Stimulated activated CD4-positive, alpha-beta T cell treated with anti-CD3 and anti-CD28 coated beads, Interleukin-4, amount 100 ng/mL, for 1 hour (primary cell): ENCODE measurements around the gene KRT16.
"Not testable (repeated sequence)": the region's sequence is repeated elsewhere in the genome, so short reads cannot be mapped to it uniquely, and the experiment has no call there.

ENCODE experiments used
- DNase-seq: peaks from one replicate; pipeline ENCODE4 v3.0.0-alpha.2; 2020

The KRT16 gene

DNA sequence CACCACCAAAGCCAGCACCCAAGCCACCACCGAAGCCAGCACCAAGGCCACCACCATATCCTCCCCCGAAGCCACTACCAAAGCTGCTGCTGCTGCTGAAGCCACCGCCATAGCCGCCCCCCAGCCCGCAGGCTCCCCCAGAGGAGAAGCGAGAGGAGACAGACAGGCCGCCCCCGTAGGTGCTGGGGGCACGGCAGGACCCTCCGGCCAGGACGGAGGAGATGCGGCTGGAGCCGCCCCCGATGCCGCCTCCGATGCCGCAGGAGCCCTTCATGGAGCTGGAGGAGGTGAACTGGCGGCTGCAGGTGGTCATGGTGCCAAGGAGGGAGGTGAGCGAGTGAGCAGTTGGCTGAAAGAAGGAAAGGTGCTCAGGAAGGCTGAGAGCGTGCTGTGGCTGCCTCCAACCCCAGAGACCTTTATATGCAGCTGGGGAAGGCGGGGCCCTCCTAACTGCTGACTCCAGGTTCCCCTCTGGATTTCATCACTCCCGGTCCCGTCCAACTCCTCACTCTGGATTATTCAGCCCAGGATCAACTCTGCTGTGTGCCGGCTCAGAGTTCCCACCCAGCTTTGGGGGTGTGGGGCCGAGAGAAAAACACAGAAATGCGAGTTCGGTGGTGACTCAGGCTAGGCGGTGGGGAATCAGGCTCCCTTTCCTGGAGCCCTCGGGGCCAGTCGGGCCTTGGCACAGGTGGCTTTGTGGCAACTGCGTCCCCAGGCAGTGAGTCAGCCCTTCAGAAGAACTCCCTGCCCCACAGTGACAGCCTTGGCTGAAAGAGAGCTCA is at the start of gene KRT16:
Gene KRT16 (minus strand): TSS at position 392 of the 785 bp plus-strand sequence. CDS start 79 bp downstream, at position 313.
- DNase-seq = not testable (repeated sequence)

DNA sequence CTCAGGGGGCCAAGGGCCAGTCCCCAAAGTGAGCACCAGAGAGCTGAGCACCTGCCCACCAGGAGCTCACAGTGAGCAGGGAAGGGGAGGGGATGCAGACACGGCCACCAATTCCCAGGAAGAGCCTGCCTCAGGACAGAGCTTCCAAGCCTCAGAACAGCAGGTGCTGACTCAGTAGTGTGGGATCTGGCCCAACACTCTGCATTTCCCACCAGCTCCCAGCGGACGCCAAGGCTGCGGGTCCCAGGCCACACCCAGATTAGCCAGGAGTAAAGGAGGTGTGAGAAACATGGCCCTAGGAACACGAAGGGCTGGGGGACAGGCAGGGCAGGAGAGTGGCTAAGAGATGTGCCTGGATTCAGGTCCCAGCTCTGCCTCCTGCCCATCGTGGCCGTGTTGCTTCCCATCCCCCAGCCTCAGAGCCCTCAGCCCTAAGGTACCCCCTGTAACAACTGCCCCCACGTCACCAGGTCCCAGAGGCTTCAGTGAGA is 47.7 kb upstream of the KRT16 start:
- no peak for DNase-seq

DNA sequence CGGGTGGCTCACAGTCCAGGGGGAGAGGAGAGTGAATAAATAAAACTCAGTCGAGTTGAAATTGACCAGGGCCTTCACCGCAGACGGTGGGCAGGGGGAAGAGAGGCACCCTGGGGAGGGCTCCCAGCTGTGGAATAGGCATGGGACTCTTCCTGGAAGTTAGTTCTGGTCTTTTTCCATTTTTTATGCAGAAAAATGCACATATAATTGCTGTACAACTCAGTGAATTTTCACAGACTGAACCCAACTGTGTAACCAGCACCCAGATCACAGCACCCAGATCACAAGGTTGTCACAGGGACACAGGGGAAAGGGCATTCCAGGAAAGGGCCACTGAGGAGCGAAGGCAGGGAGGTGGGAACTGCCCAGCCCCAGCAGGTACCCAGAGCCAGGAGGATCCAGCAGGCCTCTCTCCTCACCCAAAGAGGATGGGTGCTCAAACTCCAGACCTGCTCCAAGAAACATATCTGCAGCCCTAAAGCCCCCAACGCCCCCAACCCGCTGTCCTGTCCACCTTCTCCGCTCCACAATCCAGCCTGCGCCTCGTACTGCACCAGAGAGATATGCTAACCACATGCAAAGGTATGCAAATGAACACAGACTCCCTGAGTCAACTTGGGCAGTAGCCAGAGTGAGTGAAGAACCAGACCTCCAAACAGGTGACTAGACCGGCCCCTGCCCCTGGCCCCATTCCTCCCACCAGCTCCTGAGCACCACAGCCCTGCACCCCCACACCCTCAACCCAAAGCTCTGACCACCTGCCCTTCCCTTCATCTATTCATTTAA is 47.1 kb upstream of the KRT16 start:
- no peak for DNase-seq

DNA sequence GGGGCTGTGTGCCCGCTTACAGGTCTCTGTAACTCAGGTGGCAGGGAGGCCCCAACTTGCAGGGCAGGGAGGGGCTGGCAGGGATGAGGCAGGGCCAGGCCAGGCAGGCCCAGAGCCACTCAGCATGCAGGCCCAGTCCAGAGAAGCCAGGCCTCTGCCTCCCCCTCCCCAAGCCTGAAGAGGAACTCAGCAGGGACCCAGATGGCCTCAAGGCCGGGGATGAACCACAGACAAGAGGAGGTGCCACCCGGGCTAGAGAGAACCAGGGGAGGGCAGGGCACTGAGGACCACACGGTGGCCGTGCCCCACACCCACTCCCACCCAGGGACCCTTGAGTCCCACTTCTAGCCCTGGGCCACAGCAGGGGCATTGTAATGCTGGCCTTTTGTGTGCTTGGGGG is 46.3 kb upstream of the KRT16 start:
- no peak for DNase-seq

DNA sequence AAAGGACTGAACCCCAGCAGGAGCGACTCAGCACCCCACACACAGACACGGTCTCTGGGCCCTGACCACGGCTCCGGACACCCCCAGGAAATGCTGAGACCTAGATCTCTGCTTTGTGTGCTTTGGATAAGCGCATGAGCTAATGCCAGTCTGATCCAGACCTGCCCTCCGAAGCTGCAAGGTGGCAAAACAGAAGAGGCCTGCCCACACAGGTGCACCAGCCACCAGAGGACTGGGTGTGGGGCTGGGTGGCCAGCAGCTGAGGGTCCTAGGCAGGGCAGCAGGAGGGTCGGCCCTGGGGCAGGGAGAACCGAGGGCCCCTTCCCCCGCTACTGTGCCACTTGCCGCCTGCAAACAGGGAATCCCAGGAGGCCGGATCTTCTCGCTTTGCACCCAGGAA is 45.4 kb upstream of the KRT16 start:
- no peak for DNase-seq

DNA sequence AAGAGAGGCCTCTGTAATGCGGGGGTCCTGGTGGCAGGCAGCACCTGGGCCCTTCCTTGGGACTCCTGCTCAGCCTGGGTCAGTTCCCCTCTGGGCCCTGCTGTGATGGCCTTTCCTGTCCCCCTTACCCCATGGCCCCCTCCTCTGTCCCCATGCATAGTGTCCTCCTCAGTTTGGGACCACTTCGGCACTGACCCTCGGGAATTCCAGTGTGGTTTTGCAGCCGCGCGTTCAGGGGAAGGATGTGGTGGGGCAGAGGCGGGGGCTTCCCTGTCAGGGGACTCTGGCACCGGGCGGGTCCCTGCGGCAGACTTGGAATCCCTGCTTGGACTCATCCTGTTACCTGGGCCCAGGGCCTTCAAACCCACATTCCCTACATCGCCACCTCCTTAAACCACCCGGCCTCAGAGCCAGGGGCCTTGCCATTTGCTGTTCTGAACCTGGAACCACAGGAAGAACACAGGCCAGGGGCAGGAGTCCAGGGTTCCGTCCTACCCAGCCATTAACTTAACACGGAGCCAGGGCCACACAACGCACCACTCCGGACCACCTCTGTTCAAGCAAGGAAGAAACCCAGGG is 44.7 kb upstream of the KRT16 start:
- no peak for DNase-seq

DNA sequence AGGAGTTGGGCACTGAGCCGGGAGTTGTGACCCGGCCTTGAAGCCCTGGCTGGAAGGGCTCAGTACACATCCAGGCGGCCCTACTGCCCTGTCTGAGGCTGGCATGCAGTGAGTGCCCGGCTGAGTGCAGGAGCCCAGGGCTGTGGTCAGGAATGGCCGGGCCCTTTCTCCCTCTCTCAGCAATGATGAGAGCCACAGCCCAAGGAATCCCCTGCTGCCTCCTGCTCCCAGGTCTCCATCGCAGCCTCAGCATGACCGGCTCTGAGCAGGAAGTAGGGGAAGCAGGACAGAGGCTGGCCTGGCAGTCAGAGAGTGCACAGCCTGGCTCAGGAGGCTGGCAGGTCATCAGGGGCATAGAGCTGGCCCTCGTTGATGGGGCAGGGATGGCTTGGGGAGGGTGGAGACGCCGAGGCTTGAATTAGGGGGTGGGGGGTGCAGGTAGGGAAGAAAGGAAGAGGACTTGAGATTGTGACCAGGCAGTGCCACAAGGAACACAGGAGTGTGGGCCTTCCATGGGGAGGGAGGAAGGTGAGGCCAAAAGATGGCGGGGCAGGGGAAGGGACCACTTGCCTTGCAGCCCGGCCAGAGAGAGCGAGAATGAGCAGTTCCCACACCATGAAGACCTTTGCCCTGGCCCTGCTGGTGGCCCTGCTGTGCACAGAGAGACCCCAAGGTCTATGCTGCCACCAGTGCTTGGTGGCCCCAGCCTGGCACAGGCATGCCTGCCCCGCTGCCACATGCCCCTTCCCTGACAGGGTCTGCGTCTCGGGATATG is 43.9 kb upstream of the KRT16 start:
- no peak for DNase-seq

DNA sequence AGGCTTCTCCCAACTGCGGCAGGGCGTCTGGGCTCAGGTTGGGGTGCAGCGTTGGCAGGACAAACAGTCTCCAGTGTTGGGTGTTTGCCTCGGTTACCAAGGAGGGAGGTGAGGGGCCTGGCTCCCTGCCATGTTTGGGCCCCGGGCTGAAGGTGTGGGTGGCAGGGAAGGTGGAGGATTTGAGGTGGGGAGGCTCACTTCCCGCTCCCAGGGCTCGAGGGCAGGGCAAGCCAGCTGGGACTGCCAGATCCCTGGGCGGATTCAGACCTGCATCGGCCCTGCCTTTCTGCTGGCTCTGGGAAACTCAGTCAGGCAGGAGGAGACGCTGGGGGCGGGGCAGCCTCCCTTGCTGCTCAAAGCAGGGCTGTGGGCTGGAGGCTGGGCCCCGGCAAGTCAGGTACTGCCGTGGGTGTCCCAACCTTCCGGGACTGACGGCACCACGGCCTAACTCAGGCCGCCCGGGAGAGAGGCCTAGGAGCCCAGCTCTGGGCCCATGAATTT is 43.1 kb upstream of the KRT16 start:
- DNase-seq = no peak

DNA sequence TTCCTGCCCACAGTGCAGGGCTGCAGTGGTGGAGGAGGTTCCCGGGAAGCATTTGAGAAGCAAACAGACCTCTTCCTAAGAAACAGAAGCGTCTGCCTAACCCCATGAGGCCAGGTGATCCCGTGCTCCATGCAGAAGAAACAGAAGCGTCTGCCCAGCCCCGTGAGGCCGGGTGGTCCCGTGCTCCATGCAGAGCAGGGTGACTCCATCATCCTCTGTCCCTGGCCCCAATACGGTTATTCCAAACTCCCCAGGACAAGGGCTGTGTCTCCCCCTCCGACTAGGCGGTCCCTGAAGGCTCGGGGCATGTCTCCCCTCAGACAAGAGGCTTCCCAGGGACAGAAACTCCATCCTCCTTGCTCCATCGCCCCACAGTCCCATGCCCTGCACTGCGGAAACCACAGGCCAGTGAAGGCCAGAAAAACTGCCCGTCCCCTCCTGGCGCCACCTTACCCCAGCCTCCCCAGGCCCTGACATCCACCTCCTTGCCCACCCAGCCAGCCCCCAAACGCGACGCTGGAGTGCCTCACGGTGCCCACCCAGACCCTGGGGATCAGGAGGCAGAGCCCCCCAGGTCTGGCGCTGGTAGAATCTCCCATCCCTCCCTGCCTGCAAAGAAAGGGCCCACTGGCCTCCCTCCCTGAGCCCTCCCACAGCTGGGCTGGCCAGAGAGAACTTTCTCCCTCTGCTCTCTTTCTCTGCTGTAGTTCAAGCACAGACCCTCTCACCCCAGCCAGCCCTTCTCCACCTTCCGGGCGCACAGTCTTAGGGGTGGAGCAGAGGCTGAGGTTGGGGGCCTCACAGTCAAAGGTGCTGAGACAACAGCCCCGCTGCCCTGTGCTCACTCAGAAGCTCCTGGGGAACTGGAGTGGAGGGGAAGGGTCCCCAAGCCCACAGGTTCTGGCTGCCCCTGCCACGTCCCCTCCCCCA is 42.4 kb upstream of the KRT16 start:
- no peak for DNase-seq

DNA sequence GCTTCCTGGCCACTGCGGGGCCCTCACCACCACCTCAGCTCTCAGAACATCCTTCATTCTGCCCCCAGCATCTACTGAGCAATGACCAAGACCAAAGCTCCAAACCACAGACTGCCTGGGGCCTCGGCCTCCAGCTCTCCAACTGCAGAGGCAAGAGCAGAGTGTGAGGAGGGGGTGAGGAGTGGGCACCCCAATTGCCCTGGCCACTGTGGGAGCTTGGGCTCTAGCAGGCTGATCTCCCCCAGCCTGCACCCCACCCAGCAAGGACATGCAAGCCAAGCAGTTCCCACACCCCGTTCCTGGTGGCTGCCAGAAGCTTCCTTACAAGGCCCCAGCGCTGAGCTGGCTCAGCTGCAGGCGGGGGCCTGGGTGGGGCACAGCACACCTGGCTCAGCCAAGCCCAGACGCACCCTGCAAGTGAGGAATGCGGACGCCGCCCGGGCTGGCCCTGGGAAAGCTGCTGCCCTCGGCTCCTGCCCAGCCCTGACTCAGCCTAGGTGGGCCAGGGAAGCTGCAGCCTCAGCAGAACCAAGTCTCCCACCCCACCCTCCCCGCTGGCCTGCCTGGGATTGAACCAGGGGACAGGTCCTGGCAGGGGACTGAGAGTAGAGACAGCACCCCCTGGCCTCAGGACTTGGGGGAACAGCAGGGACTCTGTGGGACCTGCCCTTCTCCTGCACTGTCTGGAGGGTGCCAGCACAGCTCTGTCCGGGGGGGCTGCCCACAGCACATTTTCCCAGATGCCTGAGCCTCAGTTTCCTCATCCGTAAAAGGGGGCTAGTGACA is 41.5 kb upstream of the KRT16 start:
- no peak for DNase-seq

DNA sequence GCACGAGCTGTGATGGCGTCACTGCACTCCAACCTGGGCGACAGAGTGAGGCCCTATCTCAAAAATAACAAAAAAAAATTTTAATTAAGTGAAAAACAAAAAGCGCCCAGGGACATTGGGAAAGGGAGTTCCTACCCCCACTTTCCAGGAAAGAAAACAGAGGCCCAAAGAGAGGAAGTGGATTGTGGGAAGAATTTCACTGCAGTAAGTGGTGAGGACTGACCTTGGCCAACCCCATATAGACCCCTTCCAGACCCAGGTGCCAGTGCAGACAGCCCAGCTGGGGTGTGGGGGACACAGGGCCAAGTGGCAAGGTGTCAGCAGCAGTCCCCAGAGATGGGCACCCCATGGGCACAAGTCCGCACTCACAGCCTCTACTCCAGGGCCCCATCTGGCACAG is 40.9 kb upstream of the KRT16 start:
- DNase-seq = no peak

DNA sequence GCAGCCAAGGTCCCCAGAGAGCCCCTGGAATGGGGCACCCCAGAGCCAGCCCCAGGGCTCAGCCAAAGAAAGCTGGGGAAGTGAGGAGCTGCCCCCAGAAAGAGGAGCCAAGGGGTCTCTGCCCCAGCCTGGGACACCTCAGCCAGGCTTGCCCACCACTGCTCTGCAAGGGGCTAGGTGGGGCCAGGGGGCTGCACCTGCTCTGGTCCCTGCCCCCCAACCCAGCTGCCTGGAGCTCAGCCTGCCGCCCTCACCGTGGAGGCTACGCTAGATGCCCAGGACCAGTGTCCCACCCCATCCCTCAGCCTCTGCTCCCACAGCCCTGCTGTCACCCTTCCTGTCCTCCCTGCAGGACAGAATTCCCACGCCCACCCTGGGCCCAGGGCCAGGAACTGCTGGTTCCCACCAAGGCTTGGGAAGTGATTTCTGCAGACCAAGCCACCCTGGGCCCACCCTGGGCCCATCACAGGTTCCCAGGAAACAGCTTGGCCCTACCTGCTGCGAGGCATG is 39.9 kb upstream of the KRT16 start:
- DNase-seq = no peak

DNA sequence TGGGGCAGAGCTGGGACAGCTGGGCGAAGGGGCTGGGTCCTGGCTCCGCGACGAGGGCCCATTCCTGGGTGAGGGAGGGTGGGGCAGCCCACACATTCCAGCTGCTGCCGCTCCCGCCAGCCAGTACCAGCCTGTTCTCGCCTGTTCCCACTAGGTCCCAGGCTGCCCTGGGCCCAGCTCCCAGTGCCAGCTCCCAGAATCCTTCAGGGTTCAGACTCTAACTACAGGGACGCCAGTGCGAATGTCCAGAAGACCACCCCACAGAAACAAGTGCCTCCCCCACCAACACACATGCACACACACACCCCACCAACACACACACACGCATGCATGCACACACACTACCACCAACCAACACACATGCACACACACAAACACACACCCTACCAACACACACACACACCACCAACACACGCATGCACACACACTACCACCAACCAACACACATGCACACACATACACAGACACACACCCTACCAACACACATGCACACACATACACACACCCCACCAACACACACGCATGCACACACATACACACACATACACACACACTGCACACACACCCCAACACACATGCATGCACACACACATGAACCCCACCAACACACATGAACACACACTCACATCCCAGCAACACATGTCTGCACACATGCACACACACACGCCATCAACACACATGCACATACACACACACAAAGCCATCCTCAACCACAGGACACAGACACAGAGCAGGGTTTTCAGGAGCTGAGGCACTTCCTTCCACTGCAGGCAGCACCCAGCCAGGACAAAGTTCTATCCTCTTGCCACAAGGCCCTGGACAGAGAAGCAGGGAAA is 39.3 kb upstream of the KRT16 start:
- DNase-seq = no peak

DNA sequence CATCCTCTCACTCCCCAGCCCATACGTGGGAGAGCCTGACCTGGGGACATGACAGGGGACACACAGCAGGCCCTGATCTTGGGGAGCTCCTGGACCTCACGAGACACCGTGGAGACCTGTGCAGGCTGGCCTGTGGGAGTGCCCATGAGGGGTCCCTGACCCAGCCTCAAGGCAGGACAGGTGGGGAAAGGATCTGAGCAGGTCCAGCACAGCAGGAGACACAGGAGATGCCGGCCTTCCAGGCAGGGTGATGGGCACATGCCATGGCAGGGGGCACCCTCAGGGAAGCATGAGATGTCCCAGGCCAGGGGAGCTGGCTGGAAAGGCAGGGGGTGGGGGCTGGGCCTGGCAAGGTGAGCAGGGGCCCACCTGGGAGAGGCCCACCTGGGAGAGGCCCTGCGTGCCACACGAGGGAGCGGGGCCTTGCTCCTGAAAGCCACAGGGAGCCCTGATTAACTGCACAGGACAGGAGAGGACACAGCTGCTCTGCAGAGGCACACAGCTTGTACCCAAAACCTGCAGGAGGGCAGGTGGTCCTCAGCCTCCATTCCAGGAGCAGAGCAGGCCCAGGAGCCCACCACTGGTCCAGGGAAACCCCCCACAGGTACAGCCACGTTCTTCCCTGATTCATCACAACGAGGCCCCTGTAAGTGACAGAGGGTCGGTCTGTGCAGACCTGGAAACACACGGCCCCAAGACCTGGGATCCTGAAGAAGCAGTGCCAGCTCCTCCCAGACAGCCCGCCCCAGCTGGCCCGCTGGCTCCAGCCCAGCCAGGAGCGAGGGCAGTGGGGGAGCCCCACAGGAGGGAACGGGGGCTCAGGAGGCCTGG is 38.4 kb upstream of the KRT16 start:
- DNase-seq = no peak

DNA sequence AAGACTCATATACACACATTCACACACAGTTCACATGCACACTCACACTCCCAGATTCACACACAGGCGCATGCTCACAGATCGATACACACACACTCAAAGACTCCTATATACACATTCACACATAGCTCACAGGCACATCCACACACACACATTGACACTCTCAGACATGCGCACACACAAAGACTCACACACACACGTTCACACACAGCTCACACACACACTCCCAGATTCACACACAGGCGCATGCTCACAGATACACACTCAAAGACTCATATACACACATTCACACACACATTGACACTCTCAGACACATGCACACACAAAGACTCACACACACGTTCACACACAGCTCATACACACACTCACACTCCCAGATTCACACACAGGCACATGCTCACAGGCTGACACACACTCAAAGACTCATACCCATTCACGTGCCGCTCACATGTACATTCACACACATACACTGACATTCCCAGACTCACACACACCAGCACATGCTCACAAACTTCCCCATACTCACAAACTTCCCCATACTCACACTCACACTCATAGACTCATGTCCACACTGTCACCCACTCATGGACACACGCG is 37.5 kb upstream of the KRT16 start:
- DNase-seq = no peak

DNA sequence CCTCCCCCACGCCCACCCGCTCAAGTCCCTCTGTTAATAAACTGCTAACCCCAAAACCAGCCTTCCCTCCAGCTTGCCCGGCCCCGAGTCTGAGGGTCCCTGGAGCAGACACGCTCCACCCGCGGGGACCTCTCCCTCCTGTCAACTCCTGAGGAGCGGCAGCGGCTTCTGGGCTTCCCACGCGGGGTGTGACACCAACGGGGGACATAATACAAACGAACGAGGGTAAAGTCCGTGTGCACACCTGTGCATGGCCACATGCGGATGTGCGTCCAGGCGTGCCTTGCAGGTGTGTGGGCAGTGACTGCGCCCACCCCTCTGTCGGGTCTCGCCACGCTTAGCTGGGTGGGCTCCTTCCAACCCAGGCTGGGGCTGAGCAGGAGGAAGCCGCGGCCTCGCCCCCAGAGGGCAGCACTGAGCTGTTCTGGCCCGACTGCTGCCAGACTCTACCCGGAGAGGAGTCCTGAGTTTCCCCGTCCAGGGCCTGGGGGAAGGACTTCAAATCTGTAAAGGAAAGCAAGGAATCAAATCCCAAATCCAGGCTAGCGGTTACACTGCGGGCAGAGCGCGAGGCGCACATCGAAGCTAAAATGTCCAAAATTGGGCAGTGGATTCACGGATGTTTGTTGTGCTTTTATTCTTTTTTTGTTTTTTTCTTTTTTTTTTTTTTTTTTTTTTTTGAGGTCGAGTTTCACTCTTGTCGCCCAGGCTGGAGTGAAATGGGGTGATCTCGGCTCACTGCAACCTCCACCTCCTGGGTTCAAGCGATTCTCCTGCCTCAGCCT is 36.0 kb upstream of the KRT16 start:
- DNase-seq = peak; percentile 88

DNA sequence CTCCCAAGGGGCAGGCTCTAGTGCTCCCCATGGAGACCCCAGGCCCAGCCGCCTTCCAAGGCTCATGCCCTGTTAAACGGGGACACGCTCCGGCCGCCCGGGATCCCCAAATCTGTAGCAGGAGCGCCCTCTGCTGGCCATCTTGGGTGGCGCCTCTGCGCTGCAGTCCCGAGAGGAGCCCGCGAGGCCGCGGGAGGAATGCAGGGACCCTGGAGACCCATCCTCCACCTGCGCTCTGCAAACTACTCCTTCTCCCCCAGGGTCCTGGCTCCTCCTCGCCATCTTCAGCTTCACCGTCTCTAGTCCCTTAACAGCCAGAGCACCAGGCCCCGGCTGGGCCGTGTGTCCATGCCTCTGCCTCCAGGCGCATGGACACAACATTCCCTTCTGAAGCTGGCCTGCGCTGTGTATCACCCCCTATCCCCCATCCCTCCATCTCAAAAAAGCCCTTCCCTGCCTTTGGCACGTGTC is 35.4 kb upstream of the KRT16 start:
- peak; percentile 92 for DNase-seq
